ENCODE data around the gene SOD2. TPM values are rescaled to one million over a fixed set of nuclear protein-coding genes. Genes with fewer than 3 reads are reported as not detected.
"Not testable (repeated sequence)": the region's sequence is repeated elsewhere in the genome, so short reads cannot be mapped to it uniquely, and the experiment has no call there.

Gene SOD2
- polyA plus RNA-seq, 12 donors: 66.3 to 109 (median 97.4) TPM; not detected in 1

GRCh38 chr6:159719287-159719686 is 26.2 kb upstream of the SOD2 start:
- DNase-seq: no peak

DNA sequence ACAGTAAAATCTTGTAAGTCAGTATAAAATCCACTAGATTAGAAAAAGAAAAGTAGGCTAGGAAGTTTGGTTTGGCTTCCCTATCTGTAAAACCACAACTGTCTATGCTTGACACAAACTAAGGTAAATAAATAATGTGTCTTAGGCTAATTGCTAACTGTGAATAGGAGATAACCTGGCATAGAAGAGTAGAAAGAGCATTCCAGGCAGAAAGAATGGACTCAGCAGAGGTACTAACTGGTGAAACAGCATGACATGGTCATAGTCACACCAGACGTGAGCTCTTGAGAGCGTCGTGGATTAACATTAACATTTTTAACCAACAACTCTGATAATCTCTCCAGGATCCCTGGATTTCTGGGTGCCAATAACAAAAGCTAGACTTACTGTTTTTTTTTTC is 25.6 kb upstream of the SOD2 start:
- no peak for DNase-seq

DNA sequence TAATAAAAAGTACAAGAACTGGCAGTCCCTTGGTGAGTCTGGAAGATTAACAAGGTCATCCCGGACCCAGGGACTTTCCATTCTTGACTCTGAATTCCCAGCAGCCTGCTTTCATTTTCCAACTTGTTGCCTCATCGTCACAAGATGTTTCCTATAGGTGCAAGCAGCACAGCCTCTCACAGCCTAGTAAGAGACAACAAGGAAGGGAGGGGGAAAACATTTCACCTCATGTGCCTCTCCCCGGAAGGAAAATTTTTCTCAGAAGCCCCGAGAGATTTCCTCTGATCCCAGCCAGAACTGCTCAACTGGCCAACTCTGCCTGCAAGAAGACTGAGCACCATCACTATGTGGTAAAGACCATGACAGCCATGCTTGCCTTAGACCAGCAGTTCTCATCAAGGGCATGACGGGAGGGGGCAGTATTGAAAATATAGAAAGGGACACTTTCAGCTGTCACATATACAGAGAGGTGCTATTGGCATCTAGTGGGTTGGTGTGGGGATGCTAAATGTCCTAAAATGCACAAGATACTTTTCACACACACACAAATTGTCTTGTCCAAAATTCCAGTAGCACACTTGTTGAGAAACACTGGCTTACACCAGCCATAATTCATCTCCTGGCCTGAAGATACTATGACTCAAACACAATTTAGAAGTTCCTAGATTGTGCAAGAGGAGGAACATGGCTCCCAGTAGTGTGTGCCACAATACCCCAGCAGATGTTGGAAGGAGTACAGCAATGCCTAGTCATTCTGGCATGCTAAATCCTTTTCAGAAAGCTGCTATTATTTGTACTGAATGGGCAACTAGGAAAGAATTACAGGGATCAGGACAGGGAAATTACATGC is 23.4 kb upstream of the SOD2 start:
- no peak for DNase-seq

DNA sequence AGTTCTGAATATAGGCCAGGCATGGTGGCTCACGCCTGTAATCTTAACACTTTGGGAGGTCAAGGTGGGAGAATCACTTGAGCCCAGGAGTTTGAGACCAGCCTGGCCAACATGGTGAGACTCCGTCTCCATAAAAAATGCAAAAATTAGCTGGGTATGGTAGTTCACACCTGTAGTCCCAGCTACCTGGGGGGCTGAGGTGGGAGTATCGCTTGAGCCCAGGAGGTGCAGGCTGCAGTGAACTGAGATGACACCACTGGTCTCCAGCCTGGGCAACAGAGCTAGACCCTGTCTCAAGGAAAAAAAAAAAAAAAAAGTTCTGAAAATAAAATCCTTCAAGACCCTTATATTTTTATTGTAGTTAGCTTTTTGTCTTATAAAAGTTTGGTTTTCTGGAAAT is 22.6 kb upstream of the SOD2 start:
- no peak for DNase-seq

DNA sequence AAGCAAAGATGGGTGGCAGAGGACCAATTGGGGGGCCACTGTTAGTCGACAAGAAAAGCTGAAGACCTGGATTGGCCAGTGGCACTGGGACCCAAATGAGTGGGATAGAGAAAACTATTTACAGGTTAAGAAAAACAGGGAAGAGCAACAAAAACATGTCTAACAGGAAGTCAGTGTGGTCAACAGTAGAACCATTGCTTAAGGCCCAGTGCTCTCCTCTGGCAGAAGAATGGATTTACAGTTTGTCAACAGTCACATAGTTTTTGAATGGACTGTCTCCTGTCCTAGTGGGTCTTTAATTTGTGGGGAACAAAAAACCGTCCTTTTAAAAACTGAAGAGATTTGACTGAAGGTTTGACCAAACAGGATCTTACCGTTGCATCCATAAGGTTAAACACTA is 22.1 kb upstream of the SOD2 start:
- no peak for DNase-seq

GRCh38 chr6:159714404-159714803 is 21.4 kb upstream of the SOD2 start:
- no peak for DNase-seq

DNA sequence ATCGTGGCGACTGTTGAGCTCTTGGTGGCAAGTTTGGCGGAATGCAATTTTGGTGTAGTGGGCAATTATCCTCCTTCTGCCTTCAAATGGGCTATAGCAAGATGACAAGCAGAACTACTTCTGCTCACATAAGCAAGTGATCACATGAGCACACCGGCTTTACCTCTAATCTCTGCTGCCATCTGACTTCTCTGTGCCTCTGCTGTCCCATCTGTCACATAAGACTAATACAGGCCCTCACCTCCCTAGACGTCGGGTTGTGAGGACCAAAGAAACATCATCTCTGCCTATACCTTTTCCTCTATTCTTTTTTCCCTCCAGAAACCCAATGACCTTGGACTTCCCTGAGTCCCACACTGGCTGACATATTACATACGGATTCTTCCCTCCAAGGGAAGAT is 20.9 kb upstream of the SOD2 start:
- DNase-seq: no peak

GRCh38 chr6:159712389-159712788 is 19.3 kb upstream of the SOD2 start:
- DNase-seq: not testable (repeated sequence)

DNA sequence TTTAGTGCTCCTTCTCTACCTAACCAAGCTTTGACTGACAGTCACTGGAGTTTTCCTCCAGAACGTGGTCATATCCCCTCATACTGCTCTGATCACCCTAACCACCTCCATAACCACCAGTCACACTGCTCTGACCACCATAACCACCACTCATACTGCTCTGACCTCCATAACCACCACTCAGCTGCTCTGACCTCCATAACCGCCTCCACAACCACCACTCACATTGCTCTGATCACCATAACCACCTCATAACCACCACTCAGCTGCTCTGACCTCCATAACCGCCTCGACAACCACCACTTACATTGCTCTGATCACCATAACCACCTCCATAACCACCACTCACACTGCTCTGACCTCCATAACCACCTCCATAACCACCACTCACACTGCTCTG is 17.6 kb upstream of the SOD2 start:
- not testable (repeated sequence) for DNase-seq

DNA sequence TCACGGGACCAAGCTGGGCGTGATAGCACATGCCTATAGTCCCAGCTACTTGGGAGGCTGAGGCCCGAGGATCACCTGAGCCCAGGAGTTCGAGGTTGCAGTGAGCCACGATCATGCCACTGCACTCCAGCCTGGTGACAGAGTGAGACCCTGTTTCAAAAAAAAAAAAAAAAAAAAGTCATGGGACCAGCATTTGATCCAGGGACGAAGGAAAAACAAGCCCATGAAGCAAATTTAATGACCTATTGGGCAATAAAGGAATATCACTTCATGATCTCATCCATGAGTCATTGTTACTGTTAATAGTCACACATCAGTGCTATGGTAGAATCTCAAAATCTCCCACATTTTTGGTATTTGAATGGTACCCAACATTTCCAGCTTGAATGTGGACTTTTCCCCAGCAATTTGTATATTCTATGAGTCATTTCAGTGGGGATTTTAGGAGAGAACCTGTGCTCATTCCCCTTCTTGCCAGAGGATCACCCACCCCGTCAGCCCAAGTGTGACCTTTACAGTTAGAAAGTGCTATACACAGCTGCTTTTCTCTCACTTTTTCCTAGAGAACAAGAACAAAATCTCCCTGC is 8.5 kb upstream of the SOD2 start:
- DNase-seq: no peak

GRCh38 chr6:159700970-159701369 is 7.9 kb upstream of the SOD2 start:
- DNase-seq: no peak

DNA sequence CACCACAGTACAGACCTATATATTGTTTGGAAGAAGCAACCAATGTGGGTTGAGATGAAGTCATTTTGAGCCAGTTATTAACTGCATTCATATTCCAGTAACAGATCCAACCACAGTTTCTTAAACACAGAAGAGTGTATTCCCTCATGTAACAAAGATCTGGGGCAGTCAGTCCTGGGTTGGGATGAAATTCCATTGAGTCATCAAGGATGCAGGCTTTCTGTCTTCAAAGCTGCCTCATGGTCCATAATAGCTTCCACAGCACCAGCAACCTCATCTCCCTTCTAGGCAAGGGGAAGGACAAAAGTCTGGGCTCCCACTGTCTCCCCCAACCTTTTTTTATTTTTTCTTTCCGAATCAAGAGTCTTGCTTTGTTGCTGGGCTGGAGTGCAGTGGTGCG is 2.9 kb upstream of the SOD2 start:
- no peak for DNase-seq

- peak; percentile 32 for DNase-seq
Measured at GRCh38 chr6:159693894-159694545, 979 bp upstream of the SOD2 start.

DNA sequence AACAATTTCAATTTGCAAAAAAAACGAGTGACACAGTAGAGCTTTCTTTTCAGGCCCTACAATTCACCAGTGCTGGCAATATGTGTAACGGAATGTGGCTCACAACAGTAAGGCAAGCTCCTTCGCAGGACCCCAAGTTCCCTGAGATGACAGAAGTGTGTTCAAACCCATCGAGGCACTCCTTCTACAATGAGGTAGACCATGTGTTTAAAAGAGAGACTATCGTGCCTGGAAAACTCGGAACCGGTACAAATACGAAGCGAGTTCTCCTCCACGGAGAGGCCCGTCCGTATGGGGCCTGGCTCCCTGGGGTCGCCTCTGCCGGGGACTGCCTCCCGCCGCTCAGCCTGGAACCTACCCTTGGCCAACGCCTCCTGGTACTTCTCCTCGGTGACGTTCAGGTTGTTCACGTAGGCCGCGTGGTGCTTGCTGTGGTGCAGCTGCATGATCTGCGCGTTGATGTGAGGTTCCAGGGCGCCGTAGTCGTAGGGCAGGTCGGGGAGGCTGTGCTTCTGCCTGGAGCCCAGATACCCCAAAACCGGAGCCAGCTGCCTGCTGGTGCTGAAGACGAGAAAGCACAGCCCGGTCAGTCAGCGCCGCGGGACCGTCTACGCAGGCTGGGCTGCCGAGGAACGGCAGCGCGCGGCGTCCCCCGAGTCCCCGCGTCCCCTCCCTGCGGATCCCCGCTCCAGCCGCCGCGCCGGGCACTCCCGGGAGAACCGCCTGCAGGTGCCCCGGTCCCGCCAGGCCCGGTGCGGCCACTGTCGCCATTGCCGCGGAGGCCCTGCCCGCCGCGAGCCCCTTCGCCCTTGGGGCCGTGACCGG is 526 bp downstream of the SOD2 start:
- DNase-seq: peak; percentile 45

- DNase-seq: no peak
Measured at GRCh38 chr6:159691963-159692287, 1.1 kb downstream of the SOD2 start.

DNA sequence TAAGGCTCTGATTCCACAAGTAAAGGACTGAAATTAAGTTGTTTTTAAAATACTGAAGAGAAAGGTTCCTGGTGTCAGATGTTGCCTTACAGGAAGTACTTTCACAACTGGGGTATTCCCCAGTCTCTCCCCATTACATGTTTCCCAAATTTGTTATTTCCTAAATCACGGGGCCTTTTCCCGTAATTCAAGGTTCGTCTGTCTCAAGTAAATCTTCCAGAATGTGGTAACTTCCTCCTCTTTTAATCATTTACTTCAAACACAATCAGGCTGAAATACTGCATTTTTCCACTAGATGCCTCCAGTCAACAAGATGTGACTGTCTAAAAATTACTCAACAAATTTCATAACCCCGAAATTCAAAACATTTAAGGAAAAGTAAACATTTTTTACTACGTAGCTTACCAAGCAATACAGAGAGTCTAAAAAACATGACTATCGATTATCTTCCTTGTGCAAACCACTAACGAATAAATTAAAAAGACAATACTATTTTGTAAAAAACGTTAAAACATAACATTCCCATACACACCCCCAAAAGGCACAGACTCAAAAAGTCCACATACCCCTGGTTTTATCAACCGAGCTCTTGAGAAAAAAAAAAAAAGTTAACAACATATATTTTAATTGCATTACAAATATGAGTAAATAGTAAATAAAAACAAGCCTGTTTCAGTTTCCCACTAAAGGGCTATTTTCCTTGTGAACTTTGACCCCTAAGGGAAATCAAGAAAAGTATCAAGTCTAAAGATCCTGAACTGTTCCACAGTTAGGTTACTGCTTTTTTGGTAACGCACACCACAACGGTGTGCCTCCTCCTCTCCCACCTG is 1.7 kb downstream of the SOD2 start:
- DNase-seq: peak; percentile 70

DNA sequence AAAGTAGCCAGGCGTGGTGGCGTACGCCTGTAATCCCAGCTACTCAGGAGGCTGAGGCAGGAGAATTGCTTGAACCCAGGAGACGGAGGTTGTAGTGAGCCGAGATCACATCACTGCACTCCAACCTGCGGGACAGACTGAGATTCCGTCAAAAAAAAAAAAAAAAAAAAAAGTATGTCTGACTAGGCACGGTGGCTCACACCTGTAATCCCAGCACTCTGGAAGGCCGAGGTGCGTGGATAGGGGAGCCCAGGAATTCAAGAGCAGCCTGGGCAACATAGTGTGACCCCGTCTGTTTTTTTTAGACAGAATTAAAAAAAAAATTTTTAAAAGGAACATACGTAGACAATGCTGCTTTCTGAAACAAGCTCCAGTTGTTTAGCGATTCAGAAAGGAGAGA is 2.9 kb downstream of the SOD2 start:
- not testable (repeated sequence) for DNase-seq

GRCh38 chr6:159689001-159689400 is 4.0 kb downstream of the SOD2 start:
- DNase-seq: no peak

DNA sequence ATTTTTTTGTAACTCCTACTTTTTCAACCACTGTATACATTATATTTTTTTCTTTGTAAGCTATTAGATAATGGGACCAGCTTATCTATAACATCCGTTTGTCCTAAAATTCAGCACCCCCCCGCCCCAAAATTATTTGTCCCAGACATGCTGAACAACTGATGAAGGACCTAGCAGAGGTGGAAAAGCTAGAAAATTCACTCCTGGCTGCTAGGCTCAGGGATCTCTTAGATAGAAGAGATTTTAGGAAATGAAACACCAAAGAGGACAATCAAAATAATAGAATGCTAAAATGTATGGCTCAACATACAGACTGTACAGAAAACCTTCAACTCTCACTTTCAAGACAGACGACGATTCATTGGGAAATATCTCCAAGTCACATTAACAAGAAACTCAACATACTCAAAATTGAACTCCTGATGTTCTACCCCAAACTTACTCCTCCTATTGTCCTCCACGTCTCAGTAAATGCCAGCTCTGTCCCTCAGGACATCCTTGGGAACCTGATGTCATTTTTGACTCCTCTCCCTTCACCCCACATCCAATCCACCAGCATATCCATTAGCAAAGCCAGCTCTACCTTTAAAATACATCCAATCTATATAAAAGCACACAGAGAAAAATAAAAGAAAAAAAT is 4.7 kb downstream of the SOD2 start:
- DNase-seq: no peak

GRCh38 chr6:159687341-159687740 is 5.7 kb downstream of the SOD2 start:
- no peak for DNase-seq

GRCh38 chr6:159686703-159687102 is 6.3 kb downstream of the SOD2 start:
- DNase-seq: no peak

Data from muscle of arm (tissue), 12 donors.